Stimulated activated CD4-positive, alpha-beta T cell treated with anti-CD3 and anti-CD28 coated beads, Interleukin-1b, Interleukin-23, amount 100 ng/mL, for 48 hours (primary cell): ENCODE results near the gene KRT38.

Experiments
- DNase-seq: peaks from one replicate; pipeline ENCODE4 v3.0.0-alpha.2; 2020

KRT38 gene

GRCh38 chr17:41393294-41393693, 47.5 kb downstream of the KRT38 start:
- DNase-seq = no peak

- no peak for DNase-seq
Observed at GRCh38 chr17:41392278-41392677, 48.5 kb downstream of the KRT38 start.

DNA sequence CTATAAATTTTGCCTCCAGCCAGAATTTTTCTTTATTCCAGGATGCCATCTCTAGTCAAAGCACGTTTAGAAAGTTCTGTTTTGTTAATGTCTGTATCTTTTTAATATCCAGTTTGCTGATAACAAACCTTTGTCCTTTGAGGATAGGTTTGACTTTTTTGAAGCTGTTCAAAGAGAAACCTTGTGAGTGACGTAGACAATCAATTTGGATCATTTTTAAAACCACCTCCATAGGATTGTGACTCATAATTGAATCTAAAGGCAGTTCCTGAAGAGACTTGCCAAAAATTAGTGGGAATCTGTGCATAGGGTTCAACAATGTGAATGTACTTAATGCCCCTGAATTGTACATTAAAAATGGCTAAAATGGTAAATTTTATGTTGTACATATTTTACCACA, 49.2 kb downstream of the KRT38 start:
- DNase-seq = no peak

- DNase-seq = no peak
Observed at GRCh38 chr17:41390411-41390938, 50.3 kb downstream of the KRT38 start.

GRCh38 chr17:41387670-41388069, 53.1 kb downstream of the KRT38 start:
- DNase-seq = no peak

- DNase-seq = no peak
Observed at GRCh38 chr17:41386227-41386626, 54.6 kb downstream of the KRT38 start.
